H1 (cell line): ENCODE data around the gene ULBP1. TPM values are rescaled to one million over a fixed set of nuclear protein-coding genes. Genes with fewer than 3 reads are reported as not detected.
A peak's percentile ranks its signal among the peaks of the same experiment; 100 is the strongest.

Experiments used
- CEBPB ChIP-seq: IDR thresholded peaks from 2 replicates; pipeline ENCODE4 v1.6.1; 2012; ENCODE audit warnings: low read depth, low read length
- CHD1 ChIP-seq: IDR thresholded peaks from 2 replicates; pipeline ENCODE4 v1.6.1; 2012; ENCODE audit warnings: low read depth, low read length, improper control_type of control experiment
- EGR1 ChIP-seq: IDR thresholded peaks from 2 replicates; pipeline ENCODE4 v1.6.1; 2011; ENCODE audit warnings: low read depth, low read length, borderline replicate concordance
- EZH2 ChIP-seq: fragments of 200-600 bp; sonication (generic); IDR thresholded peaks from 2 replicates; pipeline ENCODE4 v1.7.1; 2012; ENCODE audit warnings: low read depth, mild to moderate bottlenecking, moderate library complexity, low read length, inconsistent platforms; ENCODE audit not compliant: severe bottlenecking
- KDM4A ChIP-seq: IDR thresholded peaks from one replicate; pipeline ENCODE4 v1.7.1; 2012; ENCODE audit warnings: low read depth, mild to moderate bottlenecking, moderate library complexity, low read length, inconsistent platforms; ENCODE audit not compliant: severe bottlenecking
- POLR2AphosphoS5 ChIP-seq: IDR thresholded peaks from 2 replicates; pipeline ENCODE4 v1.6.1; 2011; ENCODE audit warnings: low read depth, low read length
- RXRA ChIP-seq: IDR thresholded peaks from 2 replicates; pipeline ENCODE4 v1.6.1; 2011; ENCODE audit warnings: low read depth, mild to moderate bottlenecking, low read length, moderate library complexity; ENCODE audit not compliant: insufficient read depth
- SRF ChIP-seq: IDR thresholded peaks from 2 replicates; pipeline ENCODE4 v1.6.1; 2011; ENCODE audit warnings: mild to moderate bottlenecking, low read depth, low read length, moderate library complexity
- TBP ChIP-seq: IDR thresholded peaks from 2 replicates; pipeline ENCODE4 v1.6.1; 2011; ENCODE audit warnings: low read depth, low read length, improper control_type of control experiment
- TEAD4 ChIP-seq: IDR thresholded peaks from 2 replicates; pipeline ENCODE4 v1.6.1; 2012; ENCODE audit warnings: low read depth, low read length, inconsistent platforms, mixed read lengths
- YY1 ChIP-seq: IDR thresholded peaks from 2 replicates; pipeline ENCODE4 v1.6.1; 2011; ENCODE audit warnings: low read depth, mild to moderate bottlenecking, low read length
- polyA plus RNA-seq, 7 experiments: library from polyadenylated mRNA; depleted of rRNA in 3 of 7; stranded (reverse) in 5 of 7; unstranded in 2 of 7; fragments of >200 nt in 5 of 7; fragments of 200-250 nt in 2 of 7; gene quantifications; 1 replicate in 5 of 7; 2 replicates in 1 of 7; 4 replicates in 1 of 7; pipeline versions ENCODE4 v1.2.1 to v1.2.3, GENCODE V29; 2011 to 2013; ENCODE audit warnings: missing spikeins in 2 of 7, mixed read lengths in 2 of 7
- total RNA-seq: library from RNA; stranded (reverse); fragmentation: NEBNext Ultra II Directional; extraction: Animal tissue kit (Norgen Biotek cat#: 25700); gene quantifications from 2 replicates; pipeline ENCODE4 v1.2.1, GENCODE V29; 2021
- TF ChIP-seq, protein P1 (sequence below): IDR thresholded peaks from 2 replicates; pipeline ENCODE4 v1.6.1; 2012; ENCODE audit warnings: inconsistent platforms

ULBP1 gene
- total and polyA plus RNA-seq, 2 of the 8 experiments (the other 6 are each of a cell fraction or from before 2014, with no cell fraction given), result 0.32 to 0.60 TPM

DNA sequence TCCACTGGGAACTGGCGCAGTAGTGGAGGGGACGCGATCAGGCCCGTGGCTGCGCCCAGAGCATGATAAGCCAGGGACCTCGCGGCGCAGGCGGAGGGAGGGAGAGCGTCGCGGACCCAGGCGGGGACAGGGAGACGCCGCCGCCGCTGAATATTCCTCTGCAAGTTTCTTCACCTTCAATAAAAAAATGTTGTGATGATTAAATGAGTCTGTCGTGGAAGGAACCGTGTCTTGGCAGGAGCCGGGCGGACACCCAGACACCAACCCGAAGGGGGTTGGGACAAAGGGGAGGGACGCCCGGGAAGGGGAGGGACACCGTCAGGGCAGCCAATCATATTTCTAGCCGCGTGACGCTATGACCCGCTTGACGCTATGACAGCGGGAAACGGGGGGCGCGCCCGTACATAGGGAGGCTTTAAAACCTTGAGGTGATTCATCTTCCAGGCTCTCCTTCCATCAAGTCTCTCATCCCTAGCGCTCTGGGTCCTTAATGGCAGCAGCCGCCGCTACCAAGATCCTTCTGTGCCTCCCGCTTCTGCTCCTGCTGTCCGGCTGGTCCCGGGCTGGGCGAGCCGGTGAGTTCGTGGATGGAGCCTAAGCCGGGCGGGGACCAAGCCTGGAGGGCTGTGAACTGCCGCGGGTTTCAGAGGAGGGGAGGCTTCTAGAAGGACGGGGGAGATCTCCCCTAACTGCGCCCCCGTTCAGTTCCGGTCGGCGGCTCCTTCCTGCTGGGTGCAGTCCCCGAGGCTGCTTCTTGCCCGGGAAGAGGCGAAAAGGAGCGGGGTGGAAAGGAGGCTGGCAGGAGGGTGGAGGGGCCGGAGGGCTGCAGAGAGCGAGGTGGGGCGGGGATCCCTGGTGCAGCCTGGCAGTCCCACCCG, 21.9 kb upstream of the ULBP1 start, which contains the start of gene ULBP2 (continued):
- TF ChIP-seq TEAD4 (no peak), EZH2 (peak; percentile 86), KDM4A (peak; percentile 75), CHD1 (no peak), YY1 (no peak), EGR1 (no peak), POLR2AphosphoS5 (no peak), CEBPB (no peak), TBP (no peak), RXRA (no peak), SRF (no peak)
- TF ChIP-seq, protein P1, sequence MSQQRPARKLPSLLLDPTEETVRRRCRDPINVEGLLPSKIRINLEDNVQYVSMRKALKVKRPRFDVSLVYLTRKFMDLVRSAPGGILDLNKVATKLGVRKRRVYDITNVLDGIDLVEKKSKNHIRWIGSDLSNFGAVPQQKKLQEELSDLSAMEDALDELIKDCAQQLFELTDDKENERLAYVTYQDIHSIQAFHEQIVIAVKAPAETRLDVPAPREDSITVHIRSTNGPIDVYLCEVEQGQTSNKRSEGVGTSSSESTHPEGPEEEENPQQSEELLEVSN, result peak; percentile 11
